Measurements from ENCODE around the gene HAND1.

GRCh38 chr5:154524181-154524580 lies 46.2 kb upstream of the HAND1 start:
- TF ChIP-seq POLR2AphosphoS5 (IDR thresholded peaks at IDR 0.05) (no peak), POLR2A (IDR thresholded peaks at IDR 0.05) (no peak)
- TF ChIP-seq, protein P1, sequence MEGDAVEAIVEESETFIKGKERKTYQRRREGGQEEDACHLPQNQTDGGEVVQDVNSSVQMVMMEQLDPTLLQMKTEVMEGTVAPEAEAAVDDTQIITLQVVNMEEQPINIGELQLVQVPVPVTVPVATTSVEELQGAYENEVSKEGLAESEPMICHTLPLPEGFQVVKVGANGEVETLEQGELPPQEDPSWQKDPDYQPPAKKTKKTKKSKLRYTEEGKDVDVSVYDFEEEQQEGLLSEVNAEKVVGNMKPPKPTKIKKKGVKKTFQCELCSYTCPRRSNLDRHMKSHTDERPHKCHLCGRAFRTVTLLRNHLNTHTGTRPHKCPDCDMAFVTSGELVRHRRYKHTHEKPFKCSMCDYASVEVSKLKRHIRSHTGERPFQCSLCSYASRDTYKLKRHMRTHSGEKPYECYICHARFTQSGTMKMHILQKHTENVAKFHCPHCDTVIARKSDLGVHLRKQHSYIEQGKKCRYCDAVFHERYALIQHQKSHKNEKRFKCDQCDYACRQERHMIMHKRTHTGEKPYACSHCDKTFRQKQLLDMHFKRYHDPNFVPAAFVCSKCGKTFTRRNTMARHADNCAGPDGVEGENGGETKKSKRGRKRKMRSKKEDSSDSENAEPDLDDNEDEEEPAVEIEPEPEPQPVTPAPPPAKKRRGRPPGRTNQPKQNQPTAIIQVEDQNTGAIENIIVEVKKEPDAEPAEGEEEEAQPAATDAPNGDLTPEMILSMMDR (IDR thresholded peaks at IDR 0.05) = no peak
